H9 (cell line): ENCODE data around the gene ZDHHC24. TPM values are rescaled to one million over a fixed set of nuclear protein-coding genes. Genes with fewer than 3 reads are reported as not detected.
"Not testable (repeated sequence)": the region's sequence is repeated elsewhere in the genome, so short reads cannot be mapped to it uniquely, and the experiment has no call there.

Experiments used
- DNase-seq: peaks from one replicate; pipeline ENCODE4 v3.0.0-alpha.2; 2017
- H2AFZ ChIP-seq: one replicate; pipeline ENCODE4 v1.6.1; 2013; ENCODE audit warnings: mild to moderate bottlenecking, low read length, control low read depth, moderate library complexity
- H2AK5ac ChIP-seq: 2 replicates; pipeline ENCODE4 v1.6.1; 2013; ENCODE audit warnings: low read length, control low read depth, mixed read lengths; ENCODE audit not compliant: insufficient read length
- H2BK120ac ChIP-seq: one replicate; pipeline ENCODE4 v1.6.1; 2013; ENCODE audit warnings: low read depth, mild to moderate bottlenecking, low read length, control low read depth, inconsistent platforms; ENCODE audit not compliant: poor library complexity, severe bottlenecking
- H2BK12ac ChIP-seq: 2 replicates; pipeline ENCODE4 v1.6.1; 2013; ENCODE audit warnings: low read length, control low read depth, mixed read lengths, low read depth; ENCODE audit not compliant: insufficient read length
- H2BK15ac ChIP-seq: 2 replicates; pipeline ENCODE4 v1.6.1; 2013; ENCODE audit warnings: low read depth, low read length, control low read depth
- H2BK20ac ChIP-seq: one replicate; pipeline ENCODE4 v1.6.1; 2013; ENCODE audit warnings: low read depth, mild to moderate bottlenecking, low read length, control low read depth, inconsistent platforms; ENCODE audit not compliant: poor library complexity, severe bottlenecking
- H2BK5ac ChIP-seq: 2 replicates; pipeline ENCODE4 v1.6.1; 2013; ENCODE audit warnings: low read length, control low read depth, mixed read lengths; ENCODE audit not compliant: insufficient read length
- H3K14ac ChIP-seq: 2 replicates; pipeline ENCODE4 v1.6.1; 2013; ENCODE audit warnings: low read length, control low read depth; ENCODE audit not compliant: insufficient read depth
- H3K18ac ChIP-seq: 2 replicates; pipeline ENCODE4 v1.6.1; 2013; ENCODE audit warnings: low read depth, mild to moderate bottlenecking, mixed read lengths, low read length, control low read depth; ENCODE audit not compliant: insufficient read length
- H3K23ac ChIP-seq: 2 replicates; pipeline ENCODE4 v1.6.1; 2013; ENCODE audit warnings: low read length, control low read depth, mixed read lengths, low read depth; ENCODE audit not compliant: insufficient read length
- H3K23me2 ChIP-seq: 2 replicates; pipeline ENCODE4 v1.6.1; 2013; ENCODE audit warnings: low read depth, mild to moderate bottlenecking, mixed read lengths, low read length, control low read depth; ENCODE audit not compliant: insufficient read length, poor library complexity, severe bottlenecking
- H3K27ac ChIP-seq: 2 replicates; pipeline ENCODE4 v1.5.1; 2013; ENCODE audit warnings: low read length, control low read depth, mixed read lengths, low read depth; ENCODE audit not compliant: insufficient read length
- H3K27me3 ChIP-seq: 2 replicates; pipeline ENCODE4 v1.6.1; 2013; ENCODE audit warnings: low read length, control low read depth, inconsistent platforms; ENCODE audit not compliant: insufficient read depth
- H3K4ac ChIP-seq: 2 replicates; pipeline ENCODE4 v1.6.1; 2013; ENCODE audit warnings: low read depth, mild to moderate bottlenecking, control low read depth, inconsistent platforms, low read length, moderate library complexity
- H3K4me1 ChIP-seq: 2 replicates; pipeline ENCODE4 v1.6.1; 2013; ENCODE audit warnings: low read length, control low read depth, inconsistent platforms; ENCODE audit not compliant: insufficient read depth
- H3K4me2 ChIP-seq: 2 replicates; pipeline ENCODE4 v1.6.1; 2013; ENCODE audit warnings: low read length, control low read depth, mixed read lengths; ENCODE audit not compliant: insufficient read length, insufficient read depth
- H3K56ac ChIP-seq: 2 replicates; pipeline ENCODE4 v1.6.1; 2013; ENCODE audit warnings: low read depth, mild to moderate bottlenecking, mixed read lengths, low read length, control low read depth; ENCODE audit not compliant: insufficient read length
- H3K79me1 ChIP-seq: 2 replicates; pipeline ENCODE4 v1.6.1; 2013; ENCODE audit warnings: low read depth, mild to moderate bottlenecking, moderate library complexity, low read length, control low read depth, inconsistent platforms; ENCODE audit not compliant: insufficient read depth, poor library complexity, severe bottlenecking
- H3K79me2 ChIP-seq: 2 replicates; pipeline ENCODE4 v1.6.1; 2013; ENCODE audit warnings: low read length, control low read depth, inconsistent platforms; ENCODE audit not compliant: insufficient read depth
- H3K9ac ChIP-seq: 2 replicates; pipeline ENCODE4 v1.6.1; 2013; ENCODE audit warnings: low read length, control low read depth, mixed read lengths; ENCODE audit not compliant: insufficient read length; ENCODE audit errors: extremely low read depth
- H3K9me3 ChIP-seq: one replicate; pipeline ENCODE4 v1.6.1; 2013; ENCODE audit warnings: low read depth, low read length, inconsistent platforms; ENCODE audit not compliant: control insufficient read depth
- H3T11ph ChIP-seq: one replicate; pipeline ENCODE4 v1.6.1; 2013; ENCODE audit warnings: mild to moderate bottlenecking, low read length, control low read depth, inconsistent platforms
- H4K20me1 ChIP-seq: one replicate; pipeline ENCODE4 v1.6.1; 2013; ENCODE audit not compliant: control insufficient read depth, insufficient read length, insufficient read depth
- H4K5ac ChIP-seq: 2 replicates; pipeline ENCODE4 v1.6.1; 2013; ENCODE audit warnings: low read depth, mild to moderate bottlenecking, mixed read lengths, low read length, control low read depth; ENCODE audit not compliant: insufficient read length
- H4K8ac ChIP-seq: replicated peaks from 2 replicates; pipeline ENCODE4 v1.6.1; 2013; ENCODE audit warnings: low read length, control low read depth, mixed read lengths, low read depth; ENCODE audit not compliant: insufficient read length
- H4K91ac ChIP-seq: 2 replicates; pipeline ENCODE4 v1.6.1; 2013; ENCODE audit warnings: low read depth, mild to moderate bottlenecking, moderate library complexity, mixed read lengths, low read length, control low read depth; ENCODE audit not compliant: insufficient read length
- H3K27ac Mint-ChIP-seq, 3 experiments: 2 replicates in 2 of 3; 3 replicates in 1 of 3; pipeline ENCODE4 v1.8.0; 2020 to 2021; ENCODE audit warnings: mixed read lengths in 3 of 3, mild to moderate bottlenecking in 1 of 3, moderate library complexity in 1 of 3
- H3K27me3 Mint-ChIP-seq: 2 replicates; pipeline ENCODE4 v1.8.0; 2021; ENCODE audit warnings: low read depth, mild to moderate bottlenecking, moderate library complexity, mixed read lengths
- H3K36me3 Mint-ChIP-seq, 3 experiments: 2 replicates in 2 of 3; 3 replicates in 1 of 3; pipeline ENCODE4 v1.8.0; 2020 to 2021; ENCODE audit warnings: low read depth in 3 of 3, mixed read lengths in 3 of 3; ENCODE audit not compliant: insufficient read depth in 1 of 3
- H3K4me1 Mint-ChIP-seq, 2 experiments: 2 replicates each; pipeline ENCODE4 v1.8.0; 2020; ENCODE audit warnings: mixed read lengths in 2 of 2
- H3K4me3 Mint-ChIP-seq, 2 experiments: 2 replicates in 1 of 2; 3 replicates in 1 of 2; pipeline ENCODE4 v1.8.0; 2020 to 2021; ENCODE audit warnings: mild to moderate bottlenecking in 2 of 2, mixed read lengths in 2 of 2, moderate library complexity in 1 of 2
- H3K9me3 Mint-ChIP-seq, 2 experiments: 2 replicates in 1 of 2; 3 replicates in 1 of 2; pipeline ENCODE4 v1.8.0; 2020; ENCODE audit warnings: mild to moderate bottlenecking in 2 of 2, mixed read lengths in 2 of 2, moderate library complexity in 1 of 2
- CTCF ChIP-seq: fragments of 200-600 bp; sonication (generic); conservative IDR thresholded peaks from 3 replicates; pipeline ENCODE4 v1.8.0; 2021; ENCODE audit warnings: antibody characterized with exemption, mild to moderate bottlenecking
- WGBS: extraction: QIAGEN DNeasy Blood & Tissue Kit; methylation state at CpG from one replicate; pipeline ENCODE4 v1.1.7; 2013; ENCODE audit warnings: missing lambda C conversion rate, low lambda C conversion rate, mixed read lengths; ENCODE audit not compliant: insufficient read length; ENCODE audit errors: extremely low coverage; 5-methylcytosine and 5-hydroxymethylcytosine counted together
- total RNA-seq: library from RNA; stranded (reverse); gene quantifications from 2 replicates; pipeline ENCODE4 v1.2.1, GENCODE V29; 2021

ZDHHC24 gene
- total RNA-seq, 1 experiment from 2014 or later: 8.9 TPM

- H4K91ac ChIP-seq: no peak overlapping the region
- no peaks in the 10 kb centered on the region; the same call in 1 of the 2 replicates for H3K4me1 ChIP-seq
- H3K9me3 Mint-ChIP-seq: peaks cover 34 to 44% of the 10 kb centered on the region in 2 experiments
- no peak overlapping the region for H3K18ac ChIP-seq
- no peak overlapping the region for H3T11ph ChIP-seq
- no peak overlapping the region; a peak in 1 of 5 replicates for H3K4me3 Mint-ChIP-seq
- no peak overlapping the region for H3K4me2 ChIP-seq
- H4K5ac ChIP-seq: no peak overlapping the region
- H3K79me1 ChIP-seq: peaks cover 3% of the 10 kb centered on the region
- H3K27me3 Mint-ChIP-seq: peaks cover 30% of the 10 kb centered on the region
- no peak overlapping the region for H3K23ac ChIP-seq
- H2AK5ac ChIP-seq: no peak overlapping the region
- H3K9me3 ChIP-seq: no peaks in the 10 kb centered on the region
- H3K27ac ChIP-seq: no peak overlapping the region
- H2BK12ac ChIP-seq: no peak overlapping the region
- H4K8ac ChIP-seq: no peak overlapping the region
- no peak overlapping the region for H3K14ac ChIP-seq
- H4K20me1 ChIP-seq: no peaks in the 10 kb centered on the region
- no peak for TF ChIP-seq CTCF
- H3K27ac Mint-ChIP-seq: no peak overlapping the region
- H2BK5ac ChIP-seq: no peak overlapping the region
- H2BK20ac ChIP-seq: no peak overlapping the region
- H3K56ac ChIP-seq: no peak overlapping the region
- no CpG with 5 or more reads among the region's 7 CpGs for WGBS
- no peaks in the 10 kb centered on the region for H3K27me3 ChIP-seq
- no peak for DNase-seq
- peaks cover 15 to 16% of the 10 kb centered on the region in 2 experiments for H3K4me1 Mint-ChIP-seq
- H3K9ac ChIP-seq: no peak overlapping the region
- H3K4ac ChIP-seq: no peak overlapping the region
- H3K36me3 Mint-ChIP-seq: peaks cover 2 to 22% (median 16%) of the 10 kb centered on the region in 3 experiments; a peak in 4 of 7 replicates
- no peak overlapping the region for H2AFZ ChIP-seq
- H2BK15ac ChIP-seq: no peak overlapping the region
- no peak overlapping the region for H2BK120ac ChIP-seq
- H3K23me2 ChIP-seq: peaks cover 10% of the 10 kb centered on the region
- no peaks in the 10 kb centered on the region for H3K79me2 ChIP-seq
These were observed 44.3 kb upstream of the ZDHHC24 start for GRCh38 chr11:66589996-66590675.

GRCh38 chr11:66589315-66589714, 43.5 kb upstream of the ZDHHC24 start:
- H3K4me2 ChIP-seq, H2BK20ac ChIP-seq, H2BK5ac ChIP-seq, H2AFZ ChIP-seq, H4K5ac ChIP-seq, H3K23ac ChIP-seq, H3T11ph ChIP-seq, H3K27ac Mint-ChIP-seq, H3K79me2 ChIP-seq, H3K4me3 Mint-ChIP-seq, H2BK15ac ChIP-seq, H2BK120ac ChIP-seq, H2AK5ac ChIP-seq, H3K9me3 ChIP-seq, H3K27ac ChIP-seq, H3K79me1 ChIP-seq, DNase-seq, H3K18ac ChIP-seq, H2BK12ac ChIP-seq, H3K14ac ChIP-seq, H4K8ac ChIP-seq, H4K91ac ChIP-seq, H4K20me1 ChIP-seq, H3K4ac ChIP-seq, H3K27me3 ChIP-seq, H3K56ac ChIP-seq, H3K9ac ChIP-seq, H3K4me1 ChIP-seq, H3K23me2 ChIP-seq: not testable (repeated sequence)
- H3K36me3 Mint-ChIP-seq: peaks cover 2 to 22% (median 16%) of the 10 kb centered on the region in 3 experiments; a peak in 4 of 7 replicates
- H3K9me3 Mint-ChIP-seq: peaks cover 38 to 48% of the 10 kb centered on the region in 2 experiments
- H3K27me3 Mint-ChIP-seq: peaks cover 30% of the 10 kb centered on the region
- H3K4me1 Mint-ChIP-seq: peaks cover 11 to 15% of the 10 kb centered on the region in 2 experiments
- no CpG with 5 or more reads among the region's 2 CpGs for WGBS
